Body of pancreas (tissue), 4 donors: ENCODE results near the gene HPS3. TPM values are rescaled to one million over a fixed set of nuclear protein-coding genes. Genes with fewer than 3 reads are reported as not detected.

ENCODE experiments used
- ATAC-seq: fragments of 150-250 bp; one replicate; pipeline ENCODE4 v1.9.1; 2016
- DNase-seq, 4 donors: peaks; one replicate each; pipeline ENCODE4 v3.0.0-alpha.2; 2019
- H3K27ac ChIP-seq, 4 donors: fragments of 200-600 bp; sonication (generic); 1 replicate in 3 of 4; 2 replicates in 1 of 4; pipeline versions ENCODE4 v1.5.1 to v1.6.1; 2016 to 2019; ENCODE audit warnings: mild to moderate bottlenecking in 1 of 4, mixed read lengths in 1 of 4, moderate library complexity in 1 of 4
- H3K27me3 ChIP-seq, 2 donors: fragments of 200-600 bp; sonication (generic); one replicate each; pipeline ENCODE4 v1.6.0; 2016; ENCODE audit warnings: mild to moderate bottlenecking in 1 of 2
- H3K36me3 ChIP-seq, 2 donors: fragments of 200-600 bp; sonication (generic); replicated peaks in 1 of 2; 2 replicates each; pipeline ENCODE4 v1.5.1; 2016; ENCODE audit warnings: low read depth in 2 of 2; ENCODE audit not compliant: insufficient read depth in 1 of 2
- H3K4me1 ChIP-seq: fragments of 200-600 bp; sonication (generic); one replicate; pipeline ENCODE4 v1.6.0; 2016
- H3K4me3 ChIP-seq, 2 donors: fragments of 200-600 bp; sonication (generic); 1 replicate in 1 of 2; 2 replicates in 1 of 2; pipeline ENCODE4 v1.5.1; 2016 to 2019
- H3K9me3 ChIP-seq, 3 donors: fragments of 200-600 bp; sonication (generic); 1 replicate in 2 of 3; 2 replicates in 1 of 3; pipeline ENCODE4 v1.5.1; 2016
- CTCF ChIP-seq, 7 experiments: fragments of 450-650 bp in 4 of 7; fragments of 200-600 bp in 3 of 7; sonication (generic) in 3 of 7; IDR thresholded peaks; one replicate each; pipeline ENCODE4 v1.5.1; 2016 to 2019; ENCODE audit warnings: antibody characterized with exemption in 7 of 7
- POLR2A ChIP-seq, 3 donors: fragments of 450-650 bp; IDR thresholded peaks; one replicate each; pipeline ENCODE4 v1.6.1; 2016; ENCODE audit warnings: antibody characterized with exemption in 3 of 3, mild to moderate bottlenecking in 2 of 3
- WGBS, 2 donors: methylation state at CpG; one replicate each; pipeline ENCODE4 v1.1.5; 2017; 5-methylcytosine and 5-hydroxymethylcytosine counted together
- intact Hi-C: fragments of 100-400 bp; cut with DNase I; formaldehyde crosslinking; loops from one replicate; pipeline ENCODE4 v1.15.1; 2023
- total RNA-seq, 2 donors: library from RNA; depleted of rRNA; stranded (reverse); fragments of >200 nt; gene quantifications; one replicate each; pipeline ENCODE4 v1.1.0, GENCODE V29; 2016

The HPS3 gene
- total RNA-seq, 2 donors from 2014 or later, result 15.8 to 18.2 TPM

GRCh38 chr3:149145974-149146373 is 16.5 kb downstream of the HPS3 start:
- H3K27me3 ChIP-seq, result no peaks in the 10 kb centered on the region
- H3K4me1 ChIP-seq, result no peaks in the 10 kb centered on the region
- peak overlapping the region in 1 of 4 donors; percentile 56 for H3K27ac ChIP-seq
- ATAC-seq (no peak), DNase-seq (peak in 1 of 4 donors; percentile 25)
- no peak overlapping the region for H3K4me3 ChIP-seq
- H3K36me3 ChIP-seq, result peaks cover 0 to 4% of the 10 kb centered on the region in 2 donors
- no peaks in the 10 kb centered on the region for H3K9me3 ChIP-seq
- 74 to 91% methylated on average over 1 of the region's 1 CpG for WGBS, 2 donors
- TF ChIP-seq POLR2A (IDR thresholded peaks at IDR 0.05), result no peak
- no peak for TF ChIP-seq CTCF (IDR thresholded peaks at IDR 0.05)
- intact Hi-C loops, result no loop called here

GRCh38 chr3:149150436-149150835 is 21.0 kb downstream of the HPS3 start:
- Histone ChIP-seq H3K4me1 (peaks cover 5% of the 10 kb centered on the region), H3K27ac (no peak overlapping the region), H3K27me3 (no peaks in the 10 kb centered on the region), H3K4me3 (no peak overlapping the region), H3K9me3 (no peaks in the 10 kb centered on the region), H3K36me3 (peaks cover 0 to 10% of the 10 kb centered on the region in 2 donors)
- 94 to 95% methylated on average over 6 of the region's 6 CpGs for WGBS, 2 donors
- no peak for TF ChIP-seq CTCF (IDR thresholded peaks at IDR 0.05)
- no peak for TF ChIP-seq POLR2A (IDR thresholded peaks at IDR 0.05)
- intact Hi-C loops, result no loop called here
- DNase-seq (no peak), ATAC-seq (no peak)

- intact Hi-C loops, result no loop called here
- no peak overlapping the region for H3K4me3 ChIP-seq
- WGBS, 2 donors, result 34 to 68% methylated on average over 2 of the region's 2 CpGs
- H3K27ac ChIP-seq, result no peak overlapping the region
- H3K36me3 ChIP-seq, result peaks cover 0 to 12% of the 10 kb centered on the region in 2 donors
- TF ChIP-seq CTCF (IDR thresholded peaks at IDR 0.05) (no peak), POLR2A (IDR thresholded peaks at IDR 0.05) (no peak)
- peak in 1 of 4 donors; percentile 52 for DNase-seq
- H3K27me3 ChIP-seq, result no peaks in the 10 kb centered on the region
- no peak for ATAC-seq
- H3K9me3 ChIP-seq, result no peaks in the 10 kb centered on the region
- peaks cover 5% of the 10 kb centered on the region for H3K4me1 ChIP-seq
Observed at GRCh38 chr3:149151843-149152242, 22.4 kb downstream of the HPS3 start.

GRCh38 chr3:149152420-149152819 is 23.0 kb downstream of the HPS3 start:
- no peak overlapping the region for H3K4me3 ChIP-seq
- intact Hi-C loops, result no loop called here
- H3K27me3 ChIP-seq, result no peaks in the 10 kb centered on the region
- DNase-seq, result no peak
- no peak overlapping the region for H3K27ac ChIP-seq
- H3K4me1 ChIP-seq, result peaks cover 5% of the 10 kb centered on the region
- no peaks in the 10 kb centered on the region for H3K9me3 ChIP-seq
- 66 to 80% methylated on average over 2 of the region's 2 CpGs for WGBS, 2 donors
- no peak for ATAC-seq
- H3K36me3 ChIP-seq, result peaks cover 3 to 12% of the 10 kb centered on the region in 2 donors
- TF ChIP-seq POLR2A (IDR thresholded peaks at IDR 0.05) (no peak), CTCF (IDR thresholded peaks at IDR 0.05) (no peak)

- no peak overlapping the region for H3K4me3 ChIP-seq
- DNase-seq (no peak), ATAC-seq (no peak)
- H3K36me3 ChIP-seq, result peaks cover 6 to 12% of the 10 kb centered on the region in 2 donors
- no peak overlapping the region for H3K27ac ChIP-seq
- H3K9me3 ChIP-seq, result no peaks in the 10 kb centered on the region
- no peaks in the 10 kb centered on the region for H3K27me3 ChIP-seq
- peaks cover 5% of the 10 kb centered on the region for H3K4me1 ChIP-seq
- no peak for TF ChIP-seq POLR2A (IDR thresholded peaks at IDR 0.05)
- no peak for TF ChIP-seq CTCF (IDR thresholded peaks at IDR 0.05)
- intact Hi-C loops, result no loop called here
Observed at GRCh38 chr3:149153402-149153801, 24.0 kb downstream of the HPS3 start.
